Tongue (tissue), 2 donors: ENCODE data around the gene PHLDA3. TPM values are rescaled to one million over a fixed set of nuclear protein-coding genes. Genes with fewer than 3 reads are reported as not detected.
A peak's percentile ranks its signal among the peaks of the same experiment; 100 is the strongest.

ENCODE experiments used
- DNase-seq: peaks from one replicate; pipeline ENCODE4 v3.0.0-alpha.2; 2015
- total RNA-seq: library from RNA; depleted of rRNA; stranded (reverse); fragments of >200 nt; gene quantifications from one replicate; pipeline ENCODE4 v1.2.3, GENCODE V29; 2014

PHLDA3 gene
- total RNA-seq, 1 donor from 2014 or later = 33.1 TPM

- DNase-seq = peak; percentile 60
Measured at GRCh38 chr1:201429736-201430501, 39.1 kb downstream of the PHLDA3 start.

- no peak for DNase-seq
Measured at GRCh38 chr1:201427963-201428362, 41.0 kb downstream of the PHLDA3 start.

DNA sequence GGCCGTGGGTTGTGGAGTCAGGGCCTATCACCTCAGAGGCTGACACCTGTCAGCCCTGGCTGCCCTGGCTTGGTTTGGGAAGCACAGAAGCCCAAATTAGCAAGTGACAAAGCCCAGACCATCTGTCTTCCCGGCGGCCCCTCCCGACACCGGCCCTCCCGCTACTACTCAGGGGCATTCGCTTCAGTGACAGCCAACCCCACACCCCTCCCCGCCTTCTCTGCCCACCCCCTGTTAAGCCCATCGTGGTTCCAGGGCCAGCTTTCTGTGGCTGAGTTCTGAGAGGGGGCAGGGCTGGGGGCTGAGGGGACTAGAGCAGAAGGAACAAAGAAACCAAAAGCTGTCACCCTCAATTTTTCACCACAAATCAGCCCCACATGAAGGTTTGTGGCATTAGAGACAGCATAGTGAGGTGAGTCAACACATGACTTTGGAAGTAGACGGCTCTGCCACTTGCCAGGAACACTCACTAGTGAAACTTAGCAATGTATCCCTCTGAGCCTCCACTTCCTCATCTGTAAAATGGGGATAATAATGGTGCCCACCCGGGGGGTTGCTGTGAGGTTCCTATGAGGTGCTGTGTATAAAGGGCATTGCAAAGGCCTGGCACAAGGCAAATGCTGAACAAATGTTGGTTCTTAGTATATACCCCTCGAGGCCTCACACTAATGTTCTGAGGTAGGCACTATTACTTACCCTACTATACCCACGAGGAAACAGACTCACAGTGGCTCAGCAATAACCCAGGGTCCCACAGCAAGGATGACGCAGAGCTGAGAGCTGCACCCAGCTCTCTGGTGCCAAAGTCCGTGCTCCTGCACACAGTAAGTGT, 42.3 kb downstream of the PHLDA3 start:
- DNase-seq = peak; percentile 86

- DNase-seq = no peak
Measured at GRCh38 chr1:201424146-201424545, 44.8 kb downstream of the PHLDA3 start.

- no peak for DNase-seq
Measured at GRCh38 chr1:201423655-201424054, 45.3 kb downstream of the PHLDA3 start.

GRCh38 chr1:201422436-201423030, 46.5 kb downstream of the PHLDA3 start:
- peak; percentile 74 for DNase-seq

DNA sequence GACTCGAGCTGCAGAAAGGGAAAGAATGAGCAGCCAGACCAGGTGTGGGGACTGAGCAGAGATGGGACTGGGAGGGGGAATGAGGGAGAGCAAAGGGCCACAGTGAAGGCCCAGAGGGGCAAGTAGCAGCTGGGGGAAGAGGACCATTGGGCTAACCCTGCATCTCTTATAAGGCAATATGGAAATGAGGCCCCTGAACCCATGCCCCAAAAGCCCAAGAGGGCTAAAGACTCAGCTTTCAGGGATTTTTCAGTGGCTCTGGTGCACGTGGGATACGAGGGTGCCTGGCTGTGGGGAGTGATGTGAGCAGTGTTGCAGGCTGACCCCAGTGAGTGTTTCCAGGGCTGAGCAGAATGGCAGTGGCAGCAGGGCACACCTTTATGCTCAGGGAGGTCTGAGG, 47.0 kb downstream of the PHLDA3 start:
- DNase-seq = no peak

DNA sequence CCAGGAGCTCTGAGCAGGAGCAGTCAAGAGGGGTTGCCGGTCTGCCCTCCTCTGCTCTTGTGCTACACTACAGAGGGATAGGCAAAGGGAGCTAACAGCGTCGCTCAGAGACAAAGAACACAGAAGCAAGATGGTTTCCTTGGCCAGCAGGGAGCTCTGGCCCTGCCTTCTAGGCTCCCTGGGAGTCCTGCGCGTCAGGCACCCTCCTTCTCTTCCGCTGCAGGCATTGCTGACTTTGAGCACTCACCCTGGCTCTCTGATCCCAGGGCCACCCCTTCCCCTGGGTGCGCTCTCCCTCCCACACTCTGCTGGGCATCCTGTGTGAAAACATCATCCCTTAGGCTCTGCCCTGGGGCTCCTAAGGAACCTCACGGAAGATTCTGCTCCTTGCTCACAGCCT, 47.9 kb downstream of the PHLDA3 start:
- no peak for DNase-seq

DNA sequence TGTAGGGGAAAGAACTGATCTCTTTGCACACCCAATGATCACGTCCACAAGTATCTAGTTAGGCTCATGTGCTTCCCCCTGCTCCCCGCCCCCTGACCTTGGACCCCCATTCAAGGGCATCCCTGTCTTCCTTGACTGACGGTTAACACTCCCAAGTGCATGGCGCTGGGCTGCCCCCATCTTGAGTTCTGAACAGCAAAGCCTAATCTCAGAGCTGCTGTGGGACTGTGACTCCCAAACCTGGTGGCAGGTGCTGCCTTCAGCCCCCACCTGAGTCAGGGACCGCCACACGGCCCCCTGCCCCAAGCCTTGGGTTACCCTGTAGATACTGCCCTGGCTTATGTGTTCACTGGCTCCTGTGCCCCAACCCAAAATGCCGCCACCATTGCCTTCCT, 48.4 kb downstream of the PHLDA3 start:
- peak; percentile 37 for DNase-seq

- peak; percentile 87 for DNase-seq
Measured at GRCh38 chr1:201419746-201420607, 49.0 kb downstream of the PHLDA3 start.

- DNase-seq = no peak
Measured at GRCh38 chr1:201419256-201419655, 49.7 kb downstream of the PHLDA3 start.

DNA sequence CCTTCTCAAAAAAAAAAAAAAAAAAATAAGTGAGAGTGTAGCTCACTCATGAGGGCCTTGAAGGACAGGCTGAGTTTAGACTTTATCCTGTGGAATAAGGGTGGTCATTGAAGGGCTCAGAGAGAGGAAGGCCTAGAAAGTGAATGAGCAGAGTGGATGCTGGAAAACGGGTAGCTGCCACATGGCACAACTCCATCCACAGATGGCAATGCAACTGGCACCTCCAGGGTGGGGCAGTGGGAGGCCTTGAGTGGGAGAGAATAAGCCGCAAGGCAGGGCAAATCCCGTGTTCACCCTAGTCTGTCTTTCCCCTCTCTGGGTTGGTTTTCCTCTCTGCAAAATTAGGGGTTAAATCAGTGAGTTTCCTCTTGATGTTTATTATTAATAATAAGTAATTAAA, 50.5 kb downstream of the PHLDA3 start:
- no peak for DNase-seq

Other genes starting within 250 kb of the PHLDA3 start
- gene PKP1, start 185.7 kb downstream of the PHLDA3 start, total RNA-seq = 137 TPM
- 98.3 TPM for gene TNNT2, start 91.5 kb downstream of the PHLDA3 start, total RNA-seq
- 35.6 TPM for gene LAD1, start 69.9 kb downstream of the PHLDA3 start, total RNA-seq
- gene TNNI1, start 47.5 kb downstream of the PHLDA3 start, total RNA-seq = 654 TPM
- gene CSRP1, start 37.9 kb upstream of the PHLDA3 start, total RNA-seq = 152 TPM
- gene NAV1, start 69.9 kb upstream of the PHLDA3 start, total RNA-seq = 17.3 TPM